Measurements from ENCODE around the gene NGLY1.

DNA sequence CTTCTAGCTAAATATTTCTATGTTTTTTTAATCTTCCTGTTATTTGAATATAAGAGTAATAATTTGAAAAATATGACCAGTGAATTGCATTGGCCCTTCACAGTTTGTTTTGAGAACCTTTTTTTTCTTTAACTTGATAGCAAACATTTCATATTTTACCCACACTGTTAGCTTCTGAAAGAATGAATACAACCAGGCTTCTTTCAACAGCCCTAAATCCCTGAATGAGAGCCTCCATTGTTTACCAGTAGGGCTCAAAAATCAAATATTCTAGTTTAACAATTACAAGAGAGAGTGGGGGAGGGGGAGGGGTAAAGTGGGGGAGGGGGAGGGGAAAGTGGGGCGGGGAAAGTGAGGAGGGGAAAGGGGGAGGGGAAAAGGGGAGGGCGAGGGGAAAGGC, 104.1 kb downstream of the NGLY1 start:
- TF ChIP-seq, protein P1, sequence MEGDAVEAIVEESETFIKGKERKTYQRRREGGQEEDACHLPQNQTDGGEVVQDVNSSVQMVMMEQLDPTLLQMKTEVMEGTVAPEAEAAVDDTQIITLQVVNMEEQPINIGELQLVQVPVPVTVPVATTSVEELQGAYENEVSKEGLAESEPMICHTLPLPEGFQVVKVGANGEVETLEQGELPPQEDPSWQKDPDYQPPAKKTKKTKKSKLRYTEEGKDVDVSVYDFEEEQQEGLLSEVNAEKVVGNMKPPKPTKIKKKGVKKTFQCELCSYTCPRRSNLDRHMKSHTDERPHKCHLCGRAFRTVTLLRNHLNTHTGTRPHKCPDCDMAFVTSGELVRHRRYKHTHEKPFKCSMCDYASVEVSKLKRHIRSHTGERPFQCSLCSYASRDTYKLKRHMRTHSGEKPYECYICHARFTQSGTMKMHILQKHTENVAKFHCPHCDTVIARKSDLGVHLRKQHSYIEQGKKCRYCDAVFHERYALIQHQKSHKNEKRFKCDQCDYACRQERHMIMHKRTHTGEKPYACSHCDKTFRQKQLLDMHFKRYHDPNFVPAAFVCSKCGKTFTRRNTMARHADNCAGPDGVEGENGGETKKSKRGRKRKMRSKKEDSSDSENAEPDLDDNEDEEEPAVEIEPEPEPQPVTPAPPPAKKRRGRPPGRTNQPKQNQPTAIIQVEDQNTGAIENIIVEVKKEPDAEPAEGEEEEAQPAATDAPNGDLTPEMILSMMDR (IDR thresholded peaks at IDR 0.05; ENCODE audit: low read length) = no peak
- TF ChIP-seq EZH2 (optimal IDR thresholded peaks at IDR 0.05; ENCODE audit: low read depth, low read length) = no peak

All from MM.1S (cell line).